H1 (cell line): Measurements from ENCODE around the gene LMNTD2. TPM values are rescaled to one million over a fixed set of nuclear protein-coding genes. Genes with fewer than 3 reads are reported as not detected.

Experiments used
- CTCF ChIA-PET: fragments of 300-600 bp; sonication (Branson Sonifier 250); formaldehyde crosslinking; loops from one replicate; lab custom pipeline; 2021; ENCODE audit not compliant: partially characterized antibody; lab: Charles Lee
- POLR2A ChIA-PET: fragments of 300-600 bp; sonication (Branson Sonifier 250); formaldehyde crosslinking; loops from one replicate; lab custom pipeline; 2021; ENCODE audit warnings: inconsistent platforms; ENCODE audit not compliant: partially characterized antibody; lab: Charles Lee
- DNase-seq, 2 experiments: peaks; one replicate each; pipeline versions ENCODE4 v3.0.0 to v3.0.0-alpha.2; 2010 to 2022; ENCODE audit warnings: low spot score in 2 of 2, low read depth in 1 of 2, mixed read lengths in 1 of 2
- FAIRE-seq: peaks from 2 replicates; lab custom pipeline; 2011; peaks lifted over from hg19 to GRCh38; lab: Jason Lieb, UNC
- H2AFZ ChIP-seq: 2 replicates; pipeline ENCODE4 v1.8.1; 2012; ENCODE audit warnings: low read length, inconsistent platforms
- H2AK5ac ChIP-seq: 2 replicates; pipeline ENCODE4 v1.6.1; 2013; ENCODE audit warnings: low read depth, low read length
- H2BK120ac ChIP-seq: replicated peaks from 2 replicates; pipeline ENCODE3; 2013; ENCODE audit warnings: low read depth, low read length, inconsistent platforms
- H2BK12ac ChIP-seq: 2 replicates; pipeline ENCODE4 v1.6.1; 2013; ENCODE audit warnings: low read depth, low read length
- H2BK15ac ChIP-seq: 2 replicates; pipeline ENCODE4 v1.6.1; 2013; ENCODE audit warnings: low read length
- H2BK20ac ChIP-seq: 2 replicates; pipeline ENCODE4 v1.6.1; 2013; ENCODE audit warnings: low read length
- H2BK5ac ChIP-seq: 2 replicates; pipeline ENCODE4 v1.6.1; 2013; ENCODE audit warnings: low read depth, low read length
- H3K14ac ChIP-seq: 2 replicates; pipeline ENCODE4 v1.6.1; 2013; ENCODE audit warnings: inconsistent platforms; ENCODE audit not compliant: insufficient read length
- H3K18ac ChIP-seq: 2 replicates; pipeline ENCODE4 v1.6.1; 2013; ENCODE audit warnings: low read length; ENCODE audit errors: extremely low read depth
- H3K23ac ChIP-seq: 2 replicates; pipeline ENCODE4 v1.6.1; 2013; ENCODE audit warnings: inconsistent platforms; ENCODE audit not compliant: insufficient read length
- H3K23me2 ChIP-seq: 2 replicates; pipeline ENCODE4 v1.6.1; 2013; ENCODE audit warnings: low read depth, low read length
- H3K27ac ChIP-seq: 2 replicates; pipeline ENCODE4 v1.6.1; 2011; ENCODE audit warnings: low read depth, low read length, inconsistent platforms
- H3K27me3 ChIP-seq, 4 experiments: replicated peaks in 1 of 4; 1 replicate in 1 of 4; 2 replicates in 3 of 4; pipeline versions ENCODE4 v1.6.1 to v1.8.1; 2011 to 2013; ENCODE audit warnings: low read length in 3 of 4, mild to moderate bottlenecking in 3 of 4, inconsistent platforms in 2 of 4, mixed read lengths in 2 of 4, moderate library complexity in 1 of 4; ENCODE audit not compliant: control insufficient read depth in 3 of 4, insufficient read depth in 3 of 4; ENCODE audit errors: extremely low read depth in 1 of 4
- H3K36me3 ChIP-seq, 4 experiments: 2 replicates each; pipeline versions ENCODE4 v1.6.1 to v1.8.1; 2011 to 2013; ENCODE audit warnings: mild to moderate bottlenecking in 4 of 4, low read length in 3 of 4, moderate library complexity in 2 of 4, control low read depth in 1 of 4, inconsistent platforms in 1 of 4; ENCODE audit not compliant: insufficient read depth in 4 of 4, control insufficient read depth in 2 of 4
- H3K4ac ChIP-seq: replicated peaks from 2 replicates; pipeline ENCODE3; 2013; ENCODE audit warnings: low read length, low read depth, mixed read lengths, inconsistent platforms; ENCODE audit not compliant: insufficient read length
- H3K4me1 ChIP-seq, 4 experiments: replicated peaks in 1 of 4; 1 replicate in 1 of 4; 2 replicates in 3 of 4; pipeline versions ENCODE4 v1.6.1 to v1.8.1; 2011 to 2013; ENCODE audit warnings: low read length in 3 of 4, inconsistent platforms in 2 of 4, mixed read lengths in 1 of 4; ENCODE audit not compliant: insufficient read depth in 4 of 4, control insufficient read depth in 3 of 4
- H3K4me2 ChIP-seq, 2 experiments: 2 replicates each; pipeline versions ENCODE4 v1.6.1 to v1.8.1; 2011 to 2013; ENCODE audit warnings: low read depth in 2 of 2, low read length in 2 of 2, control low read depth in 1 of 2, inconsistent platforms in 1 of 2, mild to moderate bottlenecking in 1 of 2; ENCODE audit not compliant: insufficient read depth in 1 of 2
- H3K4me3 ChIP-seq, 4 experiments: fragments of 200-600, 300-600 bp in 1 of 4; sonication (generic), shearing (Covaris generic), sonication (Bioruptor Twin) in 1 of 4; 2 replicates each; pipeline versions ENCODE4 v1.5.1 to v1.8.1; 2011 to 2016; ENCODE audit warnings: low read length in 4 of 4, low read depth in 3 of 4, control low read depth in 2 of 4, inconsistent platforms in 2 of 4, mild to moderate bottlenecking in 2 of 4, mixed read lengths in 1 of 4, moderate library complexity in 1 of 4; ENCODE audit not compliant: insufficient read depth in 2 of 4; ENCODE audit errors: extremely low read depth in 1 of 4
- H3K56ac ChIP-seq: replicated peaks from 2 replicates; pipeline ENCODE3; 2013; ENCODE audit warnings: low read depth, mild to moderate bottlenecking, mixed read lengths, low read length, inconsistent platforms; ENCODE audit not compliant: insufficient read length
- H3K79me1 ChIP-seq: 2 replicates; pipeline ENCODE4 v1.6.1; 2013; ENCODE audit warnings: low read depth, low read length, control low read depth
- H3K79me2 ChIP-seq, 2 experiments: 2 replicates each; pipeline versions ENCODE4 v1.6.1 to v1.8.1; 2012 to 2013; ENCODE audit warnings: low read length in 2 of 2, mild to moderate bottlenecking in 2 of 2, inconsistent platforms in 1 of 2; ENCODE audit not compliant: insufficient read depth in 2 of 2, control insufficient read depth in 1 of 2
- H3K9ac ChIP-seq, 4 experiments: replicated peaks in 1 of 4; 1 replicate in 1 of 4; 2 replicates in 3 of 4; pipeline versions ENCODE4 v1.6.1 to v1.8.1; 2011 to 2013; ENCODE audit warnings: low read depth in 3 of 4, low read length in 3 of 4, control low read depth in 2 of 4, mild to moderate bottlenecking in 2 of 4, moderate library complexity in 2 of 4, inconsistent platforms in 1 of 4; ENCODE audit errors: extremely low read depth in 1 of 4
- H3K9me3 ChIP-seq, 2 experiments: 2 replicates each; pipeline versions ENCODE4 v1.6.1 to v1.8.1; 2012 to 2013; ENCODE audit warnings: mild to moderate bottlenecking in 2 of 2, moderate library complexity in 2 of 2, control low read depth in 1 of 2, inconsistent platforms in 1 of 2, low read depth in 1 of 2, low read length in 1 of 2, mixed read lengths in 1 of 2; ENCODE audit not compliant: insufficient read depth in 2 of 2
- H4K20me1 ChIP-seq, 2 experiments: replicated peaks in 1 of 2; 2 replicates each; pipeline versions ENCODE3 to v1.8.1; 2011 to 2013; ENCODE audit warnings: inconsistent platforms in 2 of 2, low read length in 2 of 2, mild to moderate bottlenecking in 1 of 2; ENCODE audit not compliant: insufficient read depth in 2 of 2, control insufficient read depth in 1 of 2
- H4K5ac ChIP-seq: 2 replicates; pipeline ENCODE4 v1.6.1; 2013; ENCODE audit warnings: low read length, low read depth, mixed read lengths, inconsistent platforms; ENCODE audit not compliant: insufficient read length
- H4K8ac ChIP-seq: 2 replicates; pipeline ENCODE4 v1.8.0; 2013; ENCODE audit warnings: mild to moderate bottlenecking, moderate library complexity, low read length, inconsistent platforms; ENCODE audit not compliant: insufficient read depth; ENCODE audit errors: extremely low read depth
- H4K91ac ChIP-seq: replicated peaks from 2 replicates; pipeline ENCODE3; 2013; ENCODE audit warnings: low read length, mixed read lengths, inconsistent platforms; ENCODE audit not compliant: insufficient read length
- CEBPB ChIP-seq: IDR thresholded peaks from 2 replicates; pipeline ENCODE4 v1.6.1; 2012; ENCODE audit warnings: low read depth, low read length
- CTBP2 ChIP-seq: IDR thresholded peaks from 2 replicates; pipeline ENCODE4 v1.7.0; 2011; ENCODE audit warnings: borderline replicate concordance, mild to moderate bottlenecking, moderate library complexity, mixed read lengths, low read length; ENCODE audit not compliant: insufficient read depth, insufficient read length
- EGR1 ChIP-seq: IDR thresholded peaks from 2 replicates; pipeline ENCODE4 v1.6.1; 2011; ENCODE audit warnings: low read depth, low read length, borderline replicate concordance
- GTF2F1 ChIP-seq: IDR thresholded peaks from 2 replicates; pipeline ENCODE4 v1.6.1; 2012; ENCODE audit warnings: low read depth, low read length, improper control_type of control experiment, borderline replicate concordance
- HDAC2 ChIP-seq, 2 experiments: fragments of 300-600 bp in 1 of 2; sonication (generic) in 1 of 2; IDR thresholded peaks; 2 replicates each; pipeline ENCODE4 v1.6.1; 2011 to 2012; ENCODE audit warnings: low read depth in 2 of 2, low read length in 2 of 2, mild to moderate bottlenecking in 2 of 2, moderate library complexity in 2 of 2, borderline replicate concordance in 1 of 2, inconsistent platforms in 1 of 2
- KDM4A ChIP-seq: IDR thresholded peaks from one replicate; pipeline ENCODE4 v1.7.1; 2012; ENCODE audit warnings: low read depth, mild to moderate bottlenecking, moderate library complexity, low read length, inconsistent platforms; ENCODE audit not compliant: severe bottlenecking
- POLR2A ChIP-seq, 2 experiments: IDR thresholded peaks; 1 replicate in 1 of 2; 2 replicates in 1 of 2; pipeline ENCODE4 v1.6.1; 2011; ENCODE audit warnings: low read depth in 2 of 2, low read length in 2 of 2, mild to moderate bottlenecking in 2 of 2; ENCODE audit errors: control extremely low read depth in 1 of 2
- RNF2 ChIP-seq: fragments of 200-900, 300-1000 bp; sonication (generic); IDR thresholded peaks from 2 replicates; pipeline ENCODE4 v1.7.1; 2016; ENCODE audit warnings: borderline replicate concordance, low read depth, mild to moderate bottlenecking, antibody characterized with exemption, low read length; ENCODE audit not compliant: poor library complexity, severe bottlenecking; ENCODE audit errors: missing control alignments
- SP2 ChIP-seq: IDR thresholded peaks from 2 replicates; pipeline ENCODE4 v1.6.1; 2012; ENCODE audit warnings: mild to moderate bottlenecking, low read length, inconsistent platforms
- WGBS, 2 experiments: shearing (Covaris generic) in 1 of 2; methylation state at CpG; one replicate each; pipeline versions ENCODE4 v1.1.6 to v1.1.7; 2013 to 2015; ENCODE audit warnings: low lambda C conversion rate in 2 of 2, mixed read lengths in 2 of 2, inconsistent platforms in 1 of 2, low coverage in 1 of 2, missing lambda C conversion rate in 1 of 2; ENCODE audit not compliant: insufficient replicate concordance in 2 of 2, insufficient coverage in 1 of 2, insufficient read length in 1 of 2; ENCODE audit errors: extremely low coverage in 1 of 2, missing lambda C conversion rate in 1 of 2; 5-methylcytosine and 5-hydroxymethylcytosine counted together
- polyA plus RNA-seq, 7 experiments: library from polyadenylated mRNA; depleted of rRNA in 3 of 7; stranded (reverse) in 5 of 7; unstranded in 2 of 7; fragments of >200 nt in 5 of 7; fragments of 200-250 nt in 2 of 7; gene quantifications; 1 replicate in 5 of 7; 2 replicates in 1 of 7; 4 replicates in 1 of 7; pipeline versions ENCODE4 v1.2.1 to v1.2.3, GENCODE V29; 2011 to 2013; ENCODE audit warnings: missing spikeins in 2 of 7, mixed read lengths in 2 of 7
- total RNA-seq: library from RNA; stranded (reverse); fragmentation: NEBNext Ultra II Directional; extraction: Animal tissue kit (Norgen Biotek cat#: 25700); gene quantifications from 2 replicates; pipeline ENCODE4 v1.2.1, GENCODE V29; 2021
- TF ChIP-seq, protein P1 (sequence below): IDR thresholded peaks from 2 replicates; pipeline ENCODE4 v1.6.1; 2011; ENCODE audit warnings: low read depth, mild to moderate bottlenecking, low read length; ENCODE audit not compliant: insufficient read depth
- TF ChIP-seq, protein P2 (sequence below): IDR thresholded peaks from 2 replicates; pipeline ENCODE4 v1.6.1; 2012; ENCODE audit warnings: low read length, inconsistent platforms

Gene LMNTD2
- total and polyA plus RNA-seq, 2 of the 8 experiments (the other 6 are each of a cell fraction or from before 2014, with no cell fraction given): 1.6 to 3.1 TPM

DNA sequence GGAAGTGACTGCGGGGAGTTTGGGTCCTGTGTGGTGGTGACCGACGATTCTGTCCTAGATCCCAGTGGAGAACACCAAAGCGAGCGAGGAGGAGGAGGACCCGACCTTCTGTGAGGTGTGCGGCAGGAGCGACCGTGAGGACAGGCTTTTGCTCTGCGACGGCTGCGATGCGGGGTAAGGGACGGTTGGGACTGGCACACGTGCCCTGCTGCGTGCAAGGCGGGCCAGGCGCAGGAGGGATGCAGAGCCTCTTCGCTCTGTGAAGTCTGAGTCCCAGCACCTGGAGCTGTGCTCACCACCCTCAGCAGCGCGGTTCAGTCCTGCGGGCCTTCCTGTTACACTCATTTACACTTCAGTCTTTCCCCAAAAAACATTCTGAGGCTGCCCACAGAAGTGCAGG lies 32.0 kb upstream of the LMNTD2 start:
- H3K23me2 ChIP-seq: no peaks in the 10 kb centered on the region
- no peak overlapping the region for H2AFZ ChIP-seq
- H4K8ac ChIP-seq: no peak overlapping the region
- no peak overlapping the region for H2BK20ac ChIP-seq
- H2BK12ac ChIP-seq: no peak overlapping the region
- H3K36me3 ChIP-seq: peaks cover 18 to 62% (median 49%) of the 10 kb centered on the region in 4 experiments
- H2AK5ac ChIP-seq: no peak overlapping the region
- 95% methylated on average over 22 of the region's 22 CpGs; no CpG with 5 or more reads in 1 of the 2 experiments for WGBS, 2 experiments
- H2BK5ac ChIP-seq: no peak overlapping the region
- H3K79me1 ChIP-seq: peaks cover 6% of the 10 kb centered on the region; the same call in 1 of the 2 replicates
- no peak overlapping the region for H3K9ac ChIP-seq
- H3K4me2 ChIP-seq: no peak overlapping the region
- no peak overlapping the region for H3K14ac ChIP-seq
- no peak overlapping the region for H2BK120ac ChIP-seq
- no peak overlapping the region for H3K4ac ChIP-seq
- H3K4me3 ChIP-seq: no peak overlapping the region
- no peak for FAIRE-seq
- H3K27me3 ChIP-seq: no peaks in the 10 kb centered on the region
- no peaks in the 10 kb centered on the region for H3K9me3 ChIP-seq
- no peak overlapping the region for H3K27ac ChIP-seq
- H2BK15ac ChIP-seq: no peak overlapping the region
- no peak for TF ChIP-seq RNF2
- no peak for TF ChIP-seq GTF2F1
- TF ChIP-seq CEBPB: no peak
- TF ChIP-seq, protein P1, sequence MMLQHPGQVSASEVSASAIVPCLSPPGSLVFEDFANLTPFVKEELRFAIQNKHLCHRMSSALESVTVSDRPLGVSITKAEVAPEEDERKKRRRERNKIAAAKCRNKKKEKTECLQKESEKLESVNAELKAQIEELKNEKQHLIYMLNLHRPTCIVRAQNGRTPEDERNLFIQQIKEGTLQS: no peak
- TF ChIP-seq SP2: no peak
- no peak for TF ChIP-seq EGR1
- no peak for TF ChIP-seq HDAC2 (IDR thresholded peaks at IDR 0.05; ENCODE audit: borderline replicate concordance in 1 of 2, low read depth in 2 of 2, low read length in 2 of 2)
- no peak for TF ChIP-seq POLR2A (IDR thresholded peaks at IDR 0.05; ENCODE audit: control extremely low read depth in 1 of 2, low read depth in 2 of 2, low read length in 2 of 2)
- TF ChIP-seq, protein P2, sequence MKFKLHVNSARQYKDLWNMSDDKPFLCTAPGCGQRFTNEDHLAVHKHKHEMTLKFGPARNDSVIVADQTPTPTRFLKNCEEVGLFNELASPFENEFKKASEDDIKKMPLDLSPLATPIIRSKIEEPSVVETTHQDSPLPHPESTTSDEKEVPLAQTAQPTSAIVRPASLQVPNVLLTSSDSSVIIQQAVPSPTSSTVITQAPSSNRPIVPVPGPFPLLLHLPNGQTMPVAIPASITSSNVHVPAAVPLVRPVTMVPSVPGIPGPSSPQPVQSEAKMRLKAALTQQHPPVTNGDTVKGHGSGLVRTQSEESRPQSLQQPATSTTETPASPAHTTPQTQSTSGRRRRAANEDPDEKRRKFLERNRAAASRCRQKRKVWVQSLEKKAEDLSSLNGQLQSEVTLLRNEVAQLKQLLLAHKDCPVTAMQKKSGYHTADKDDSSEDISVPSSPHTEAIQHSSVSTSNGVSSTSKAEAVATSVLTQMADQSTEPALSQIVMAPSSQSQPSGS: no peak
- no peak for TF ChIP-seq KDM4A
- no peak for TF ChIP-seq CTBP2
- no peak for DNase-seq
- no peak overlapping the region for H4K91ac ChIP-seq
- peaks cover 8 to 14% of the 10 kb centered on the region in 2 experiments for H4K20me1 ChIP-seq
- POLR2A ChIA-PET: no interaction called here
- H3K4me1 ChIP-seq: no peaks in the 10 kb centered on the region
- no peak overlapping the region for H4K5ac ChIP-seq
- no peak overlapping the region for H3K56ac ChIP-seq
- no peak overlapping the region for H3K18ac ChIP-seq
- no peak overlapping the region for H3K23ac ChIP-seq
- CTCF ChIA-PET: no interaction called here
- no peaks in the 10 kb centered on the region; a peak in 1 of 4 replicates for H3K79me2 ChIP-seq
